Esophagus muscularis mucosa (tissue), 4 donors: ENCODE results near the gene MZF1. TPM values are rescaled to one million over a fixed set of nuclear protein-coding genes. Genes with fewer than 3 reads are reported as not detected.

Source experiments
- DNase-seq: peaks from one replicate; pipeline ENCODE4 v3.0.0-alpha.2; 2017; ENCODE audit errors: extremely low spot score
- H3K27ac ChIP-seq, 4 donors: fragments of 200-600 bp; sonication (generic); replicated peaks in 1 of 4; 1 replicate in 3 of 4; 2 replicates in 1 of 4; pipeline ENCODE4 v1.5.1; 2016 to 2019; ENCODE audit warnings: mild to moderate bottlenecking in 1 of 4
- H3K27me3 ChIP-seq, 4 donors: fragments of 200-600 bp; sonication (generic); one replicate each; pipeline versions ENCODE4 v1.5.1 to v1.6.0; 2016 to 2019
- H3K36me3 ChIP-seq, 4 donors: fragments of 200-600 bp; sonication (generic); one replicate each; pipeline ENCODE4 v1.5.1; 2016 to 2019
- H3K4me1 ChIP-seq, 4 donors: fragments of 200-600 bp; sonication (generic); one replicate each; pipeline ENCODE4 v1.5.1; 2016 to 2019
- H3K4me3 ChIP-seq, 4 donors: fragments of 200-600 bp; sonication (generic); 1 replicate in 2 of 4; 2 replicates in 2 of 4; pipeline ENCODE4 v1.5.1; 2016 to 2019; ENCODE audit warnings: mild to moderate bottlenecking in 4 of 4, moderate library complexity in 1 of 4
- H3K9me3 ChIP-seq, 4 donors: fragments of 200-600 bp; sonication (generic); 1 replicate in 3 of 4; 2 replicates in 1 of 4; pipeline ENCODE4 v1.5.1; 2016 to 2019
- EP300 ChIP-seq: sonication (generic); formaldehyde crosslinking; IDR thresholded peaks from one replicate; pipeline ENCODE4 v1.6.1; 2017; ENCODE audit warnings: antibody characterized with exemption
- POLR2A ChIP-seq: fragments of 450-650 bp; IDR thresholded peaks from one replicate; pipeline ENCODE4 v1.6.1; 2017; ENCODE audit warnings: antibody characterized with exemption, moderate library complexity, mild to moderate bottlenecking, low read depth
- POLR2AphosphoS5 ChIP-seq, 2 donors: sonication (generic); formaldehyde crosslinking; IDR thresholded peaks; one replicate each; pipeline ENCODE4 v1.6.1; 2017; ENCODE audit warnings: antibody characterized with exemption in 2 of 2
- WGBS: methylation state at CpG from one replicate; pipeline ENCODE4 v1.1.5; 2018; 5-methylcytosine and 5-hydroxymethylcytosine counted together
- intact Hi-C: fragments of 100-400 bp; cut with DNase I; formaldehyde crosslinking; loops from one replicate; pipeline ENCODE4 v1.15.1; 2023
- total RNA-seq, 4 donors: library from RNA; depleted of rRNA; stranded (reverse); fragments of >200 nt; gene quantifications; one replicate each; pipeline versions ENCODE4 v1.1.0 to v1.2.1, GENCODE V29; 2016
- TF ChIP-seq, protein P1 (sequence below), 3 experiments: fragments of 200-600 bp in 2 of 3; fragments of 450-650 bp in 1 of 3; sonication (generic) in 2 of 3; IDR thresholded peaks; one replicate each; pipeline ENCODE4 v1.5.1; 2017 to 2019; ENCODE audit warnings: antibody characterized with exemption in 3 of 3, mild to moderate bottlenecking in 2 of 3, moderate library complexity in 1 of 3

Gene MZF1
- total RNA-seq, 4 donors from 2014 or later: 20.5 to 29.3 (median 22.4) TPM

DNA sequence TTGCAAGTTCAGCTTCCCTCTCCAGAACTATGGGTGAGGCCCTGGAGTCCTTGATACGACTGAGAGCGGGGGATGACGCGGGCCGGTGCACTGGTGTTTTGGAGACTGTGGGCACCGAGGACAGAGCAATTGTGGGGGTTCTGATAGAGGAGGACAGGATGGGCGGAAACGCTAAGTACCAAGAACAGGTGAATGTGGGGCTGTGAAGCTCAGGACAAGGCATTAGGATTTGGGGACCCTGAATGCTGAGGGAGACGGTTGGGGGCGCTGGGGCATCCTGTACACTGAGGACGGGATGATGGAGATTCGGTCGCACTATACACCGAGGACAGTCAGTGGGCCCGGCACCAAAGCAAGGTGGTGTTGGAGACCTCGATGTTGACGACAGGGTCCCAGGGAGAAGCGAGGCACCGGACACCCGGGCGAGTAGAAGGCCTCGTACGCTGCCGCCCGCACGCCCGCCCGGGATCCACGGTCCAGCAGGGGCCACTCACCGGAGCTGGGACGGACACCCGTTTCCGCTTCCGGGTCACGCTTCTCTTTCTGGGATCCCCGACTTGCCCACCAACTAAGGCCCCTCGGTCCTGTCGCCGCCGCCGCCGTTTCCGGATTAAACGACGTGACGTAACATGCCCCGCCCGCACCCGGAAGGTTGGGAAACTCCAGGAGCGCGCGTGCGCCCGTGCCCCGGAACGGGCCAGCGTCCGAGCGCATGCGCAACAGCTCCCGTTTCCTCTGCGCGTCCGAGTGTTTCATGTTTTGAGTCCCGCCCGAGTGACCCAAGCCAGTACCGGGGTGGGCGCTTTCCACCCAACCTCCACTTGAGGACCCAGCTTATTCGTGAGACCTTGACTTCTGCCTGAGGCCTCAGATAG is 18.4 kb downstream of the MZF1 start, which contains the start of gene CHMP2A:
Gene CHMP2A (minus strand): TSS at position 612 of the 875 bp plus-strand sequence. CDS start 893 bp downstream, outside the sequence.
- Histone ChIP-seq H3K27me3 (no peaks in the 10 kb centered on the region), H3K9me3 (no peaks in the 10 kb centered on the region), H3K4me1 (peaks cover 39 to 50% (median 48%) of the 10 kb centered on the region in 4 donors), H3K36me3 (peaks cover 40 to 59% (median 54%) of the 10 kb centered on the region in 4 donors), H3K27ac (peak within 1 kb of the TSS; percentile 94 to 100 (median 98)), H3K4me3 (peak within 1 kb of the TSS; percentile 70 to 84 (median 75))
- TF ChIP-seq, protein P1, sequence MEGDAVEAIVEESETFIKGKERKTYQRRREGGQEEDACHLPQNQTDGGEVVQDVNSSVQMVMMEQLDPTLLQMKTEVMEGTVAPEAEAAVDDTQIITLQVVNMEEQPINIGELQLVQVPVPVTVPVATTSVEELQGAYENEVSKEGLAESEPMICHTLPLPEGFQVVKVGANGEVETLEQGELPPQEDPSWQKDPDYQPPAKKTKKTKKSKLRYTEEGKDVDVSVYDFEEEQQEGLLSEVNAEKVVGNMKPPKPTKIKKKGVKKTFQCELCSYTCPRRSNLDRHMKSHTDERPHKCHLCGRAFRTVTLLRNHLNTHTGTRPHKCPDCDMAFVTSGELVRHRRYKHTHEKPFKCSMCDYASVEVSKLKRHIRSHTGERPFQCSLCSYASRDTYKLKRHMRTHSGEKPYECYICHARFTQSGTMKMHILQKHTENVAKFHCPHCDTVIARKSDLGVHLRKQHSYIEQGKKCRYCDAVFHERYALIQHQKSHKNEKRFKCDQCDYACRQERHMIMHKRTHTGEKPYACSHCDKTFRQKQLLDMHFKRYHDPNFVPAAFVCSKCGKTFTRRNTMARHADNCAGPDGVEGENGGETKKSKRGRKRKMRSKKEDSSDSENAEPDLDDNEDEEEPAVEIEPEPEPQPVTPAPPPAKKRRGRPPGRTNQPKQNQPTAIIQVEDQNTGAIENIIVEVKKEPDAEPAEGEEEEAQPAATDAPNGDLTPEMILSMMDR (IDR thresholded peaks at IDR 0.05): peak in 1 of 3 experiments; percentile 27
- TF ChIP-seq EP300 (no peak), POLR2AphosphoS5 (IDR thresholded peaks at IDR 0.05) (peak; percentile 93 to 98), POLR2A (peak; percentile 39)
- peak; percentile 100 for DNase-seq
- WGBS: under 1% methylated on average over 25 of the region's 69 CpGs
- intact Hi-C loops: no loop called here

DNA sequence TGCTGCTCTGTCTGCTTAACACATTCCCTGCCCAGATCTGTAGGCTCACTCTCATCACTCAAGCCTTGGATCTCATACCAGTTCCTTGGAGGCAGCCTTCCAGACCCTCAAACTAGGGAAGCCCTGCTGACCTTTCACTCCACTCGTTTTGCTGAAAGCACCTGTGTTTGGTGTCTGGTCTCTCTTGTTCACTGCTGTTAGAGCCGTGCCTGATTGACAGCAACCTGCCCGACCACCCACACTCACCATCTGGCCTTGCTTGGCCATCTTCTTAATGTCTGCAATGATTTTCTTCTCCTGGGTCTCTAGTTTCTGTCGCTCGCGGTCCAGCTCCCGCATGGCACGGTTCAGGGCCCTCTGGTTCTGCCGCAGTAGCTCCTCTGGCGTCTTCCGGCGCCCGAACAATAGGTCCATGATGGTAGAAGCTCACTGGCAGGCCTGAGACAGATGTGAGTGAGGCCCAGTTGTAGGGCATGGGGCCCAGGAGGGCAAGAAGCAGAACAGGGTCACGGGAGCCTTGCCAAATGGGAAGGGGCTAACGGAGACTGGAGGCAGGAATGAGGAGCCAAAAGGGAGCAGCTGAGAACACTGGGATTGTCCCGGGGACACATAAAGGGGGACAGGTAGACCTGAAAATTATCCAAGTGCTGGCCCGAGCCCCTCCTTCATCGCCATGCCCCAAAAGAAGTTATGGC is 19.2 kb downstream of the MZF1 start:
- Histone ChIP-seq H3K4me1 (peaks cover 37 to 49% (median 46%) of the 10 kb centered on the region in 4 donors), H3K9me3 (no peaks in the 10 kb centered on the region), H3K4me3 (peak overlapping the region; percentile 70 to 84 (median 75)), H3K27ac (peak overlapping the region; percentile 94 to 100 (median 98)), H3K36me3 (peaks cover 48 to 67% (median 62%) of the 10 kb centered on the region in 4 donors), H3K27me3 (no peaks in the 10 kb centered on the region)
- intact Hi-C loops: no loop called here
- DNase-seq: no peak
- WGBS: 42% methylated on average over 18 of the region's 18 CpGs
- TF ChIP-seq POLR2AphosphoS5 (IDR thresholded peaks at IDR 0.05) (no peak), POLR2A (no peak), EP300 (no peak)
- TF ChIP-seq, protein P1 (IDR thresholded peaks at IDR 0.05): no peak

DNA sequence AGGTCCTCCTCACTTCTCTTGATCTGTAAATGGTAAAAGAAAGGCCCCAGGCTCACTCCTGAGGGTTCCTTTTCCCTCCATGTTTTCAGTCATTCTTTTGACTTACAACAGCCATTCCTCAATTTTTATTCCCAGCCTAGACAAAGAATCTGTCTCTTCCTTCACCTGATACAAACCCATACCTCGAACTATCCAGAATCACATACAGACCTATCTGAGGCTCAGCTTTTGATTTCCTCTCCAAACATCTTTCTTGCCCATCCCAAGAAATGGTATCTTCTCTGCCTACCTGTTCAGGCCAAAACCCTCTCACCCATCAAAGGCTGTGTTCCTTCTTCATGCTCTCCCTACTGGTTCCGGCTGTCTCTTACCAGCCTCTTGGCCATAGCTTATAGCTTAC is 20.5 kb downstream of the MZF1 start:
- Histone ChIP-seq H3K9me3 (no peaks in the 10 kb centered on the region), H3K27ac (no peak overlapping the region), H3K4me3 (no peak overlapping the region), H3K36me3 (peaks cover 61 to 80% (median 75%) of the 10 kb centered on the region in 4 donors), H3K27me3 (no peaks in the 10 kb centered on the region), H3K4me1 (peaks cover 36 to 57% (median 46%) of the 10 kb centered on the region in 4 donors)
- intact Hi-C loops: no loop called here
- no peak for DNase-seq
- no peak for TF ChIP-seq POLR2A
- WGBS: 84% methylated on average over 2 of the region's 2 CpGs

DNA sequence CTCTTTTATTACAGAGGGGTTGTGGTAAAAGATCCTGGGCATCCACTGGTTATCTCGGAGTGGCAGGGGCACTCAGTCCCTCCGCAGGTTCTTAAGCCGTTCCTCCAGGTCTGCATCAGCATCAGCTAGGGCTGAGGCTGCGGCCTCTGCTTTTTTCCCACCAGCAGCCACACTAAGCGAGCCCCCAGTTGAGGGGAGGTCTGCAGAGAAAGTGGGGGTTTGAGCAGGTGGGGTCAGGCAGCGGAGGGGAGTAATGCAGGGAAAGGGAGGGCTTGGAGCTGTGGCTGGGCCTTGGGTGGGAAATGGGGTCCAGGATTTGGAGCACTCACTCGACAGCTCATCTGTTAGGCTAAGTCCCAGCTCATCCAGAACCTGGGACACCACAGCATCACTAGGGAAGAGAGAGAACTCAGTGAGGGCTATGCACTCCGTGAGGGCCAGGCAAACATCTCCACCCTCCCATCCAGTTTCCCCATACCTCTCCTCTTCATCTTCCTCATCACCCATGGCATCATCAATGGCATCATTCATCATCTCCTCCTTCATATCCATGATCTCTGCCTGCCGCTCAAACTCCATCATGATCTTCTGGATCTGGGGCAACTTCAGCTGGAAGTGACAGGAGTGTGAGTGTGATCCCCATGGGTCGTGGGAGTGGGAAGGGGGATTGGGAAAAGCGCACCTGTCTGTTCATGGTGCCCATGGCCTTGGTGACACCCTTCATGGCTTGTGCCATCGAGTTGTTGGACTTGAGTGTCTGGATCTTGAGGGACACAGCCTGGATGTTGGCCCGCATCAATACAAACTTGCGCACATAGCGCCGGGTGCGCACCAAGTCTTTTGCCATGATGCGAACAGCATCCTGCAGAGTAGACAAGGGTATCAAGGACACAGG is 21.3 kb downstream of the MZF1 start:
- 89% methylated on average over 17 of the region's 18 CpGs for WGBS
- H3K4me1 ChIP-seq: peaks cover 34 to 57% (median 45%) of the 10 kb centered on the region in 4 donors
- H3K4me3 ChIP-seq: no peak overlapping the region
- H3K36me3 ChIP-seq: peaks cover 68 to 83% (median 78%) of the 10 kb centered on the region in 4 donors
- TF ChIP-seq POLR2A (no peak), POLR2AphosphoS5 (IDR thresholded peaks at IDR 0.05) (no peak), EP300 (no peak)
- no peak overlapping the region for H3K27ac ChIP-seq
- intact Hi-C loops: no loop called here
- H3K27me3 ChIP-seq: no peaks in the 10 kb centered on the region
- no peaks in the 10 kb centered on the region for H3K9me3 ChIP-seq
- no peak for DNase-seq

DNA sequence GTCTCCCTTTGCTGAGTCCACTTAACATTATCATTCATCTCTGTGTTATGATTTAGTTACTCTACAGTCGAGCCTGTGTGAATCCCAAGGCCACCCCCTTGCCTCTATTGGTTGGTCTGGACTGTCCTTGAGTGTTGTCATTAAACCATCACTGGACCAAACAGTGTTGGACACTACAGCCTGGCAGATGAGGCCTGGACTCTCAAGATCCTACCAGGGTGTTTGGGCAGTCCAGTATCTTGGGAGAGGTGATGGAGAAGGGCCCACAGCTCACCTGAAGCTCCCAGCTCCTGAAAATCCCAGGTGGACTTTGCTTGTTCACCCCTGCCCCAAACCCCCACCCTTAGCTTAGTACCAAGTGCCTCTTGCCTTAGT is 22.0 kb downstream of the MZF1 start:
- no peak for TF ChIP-seq POLR2A
- no peak for TF ChIP-seq EP300
- TF ChIP-seq, protein P1 (IDR thresholded peaks at IDR 0.05): no peak
- TF ChIP-seq POLR2AphosphoS5 (IDR thresholded peaks at IDR 0.05): no peak
- no peak overlapping the region for H3K27ac ChIP-seq
- 20% methylated on average over 1 of the region's 1 CpG for WGBS
- no peak overlapping the region for H3K4me3 ChIP-seq
- H3K36me3 ChIP-seq: peaks cover 61 to 82% (median 77%) of the 10 kb centered on the region in 4 donors
- H3K9me3 ChIP-seq: no peaks in the 10 kb centered on the region
- peaks cover 34 to 57% (median 45%) of the 10 kb centered on the region in 4 donors for H3K4me1 ChIP-seq
- no peaks in the 10 kb centered on the region for H3K27me3 ChIP-seq
- DNase-seq: no peak
- intact Hi-C loops: no loop called here
